ENCODE measurements around the gene CYP11A1. TPM values are rescaled to one million over a fixed set of nuclear protein-coding genes. Genes with fewer than 3 reads are reported as not detected.

The CYP11A1 gene
- total RNA-seq, 3 donors from 2014 or later = 1.1 to 4.6 (median 1.3) TPM

- no peak for TF ChIP-seq POLR2AphosphoS5 (IDR thresholded peaks at IDR 0.05)
- no peak for TF ChIP-seq POLR2A (IDR thresholded peaks at IDR 0.05)
- no peak for TF ChIP-seq CTCF (IDR thresholded peaks at IDR 0.05)
- no peak overlapping the region for H3K27ac ChIP-seq
- no peak for DNase-seq (ENCODE audit: low spot score in 2 of 2)
- no peaks in the 10 kb centered on the region for H3K36me3 ChIP-seq
- no peaks in the 10 kb centered on the region for H3K27me3 ChIP-seq
- no peaks in the 10 kb centered on the region for H3K9me3 ChIP-seq
- no peaks in the 10 kb centered on the region for H3K4me1 ChIP-seq
- intact Hi-C loops (cut with DNase I; ENCODE audit: low total_unique reads) = loop anchor here (10.0 kb wide), 1 partner anchor 1829 kb away; no protein-coding TSS in a partner anchor
- no peak overlapping the region for H3K4me3 ChIP-seq
Measured at GRCh38 chr15:74335396-74335795, 32.0 kb downstream of the CYP11A1 start.

GRCh38 chr15:74334127-74334526, 33.3 kb downstream of the CYP11A1 start:
- no peak for DNase-seq (ENCODE audit: low spot score in 2 of 2)
- Histone ChIP-seq H3K9me3 (no peaks in the 10 kb centered on the region), H3K36me3 (no peaks in the 10 kb centered on the region), H3K4me1 (no peaks in the 10 kb centered on the region), H3K27ac (no peak overlapping the region), H3K4me3 (no peak overlapping the region), H3K27me3 (no peaks in the 10 kb centered on the region)
- intact Hi-C loops (cut with DNase I; ENCODE audit: low total_unique reads) = loop anchor here (10.0 kb wide), 1 partner anchor 1831 kb away; no protein-coding TSS in a partner anchor
- TF ChIP-seq POLR2AphosphoS5 (IDR thresholded peaks at IDR 0.05) (no peak), POLR2A (IDR thresholded peaks at IDR 0.05) (no peak), CTCF (IDR thresholded peaks at IDR 0.05) (no peak)

- no peaks in the 10 kb centered on the region for H3K4me1 ChIP-seq
- no peaks in the 10 kb centered on the region for H3K9me3 ChIP-seq
- no peak for TF ChIP-seq POLR2A (IDR thresholded peaks at IDR 0.05)
- TF ChIP-seq POLR2AphosphoS5 (IDR thresholded peaks at IDR 0.05) = no peak
- TF ChIP-seq CTCF (IDR thresholded peaks at IDR 0.05) = no peak
Measured at GRCh38 chr15:74333662-74334061, 33.8 kb downstream of the CYP11A1 start.

GRCh38 chr15:74333093-74333492, 34.4 kb downstream of the CYP11A1 start:
- Histone ChIP-seq H3K36me3 (no peaks in the 10 kb centered on the region), H3K4me1 (no peaks in the 10 kb centered on the region), H3K27me3 (no peaks in the 10 kb centered on the region), H3K4me3 (no peak overlapping the region), H3K9me3 (no peaks in the 10 kb centered on the region), H3K27ac (no peak overlapping the region)
- intact Hi-C loops (cut with DNase I; ENCODE audit: low total_unique reads) = loop anchor here (10.0 kb wide), 1 partner anchor 1832 kb away; no protein-coding TSS in a partner anchor
- TF ChIP-seq POLR2A (IDR thresholded peaks at IDR 0.05) (no peak), POLR2AphosphoS5 (IDR thresholded peaks at IDR 0.05) (no peak), CTCF (IDR thresholded peaks at IDR 0.05) (no peak)
- DNase-seq (ENCODE audit: low spot score in 2 of 2) = no peak

More at GRCh38 chr15:74333662-74334061, 33.8 kb downstream of the CYP11A1 start:
- Histone ChIP-seq H3K27me3 (no peaks in the 10 kb centered on the region), H3K4me3 (no peak overlapping the region), H3K27ac (no peak overlapping the region), H3K36me3 (no peaks in the 10 kb centered on the region)
- no peak for DNase-seq (ENCODE audit: low spot score in 2 of 2)
- intact Hi-C loops (cut with DNase I; ENCODE audit: low total_unique reads) = loop anchor here (10.0 kb wide), 1 partner anchor 1831 kb away; no protein-coding TSS in a partner anchor

- TF ChIP-seq POLR2A (IDR thresholded peaks at IDR 0.05) (no peak), CTCF (IDR thresholded peaks at IDR 0.05) (no peak), POLR2AphosphoS5 (IDR thresholded peaks at IDR 0.05) (no peak)
- no peak for DNase-seq (ENCODE audit: low spot score in 2 of 2)
- Histone ChIP-seq H3K27me3 (no peaks in the 10 kb centered on the region), H3K9me3 (no peaks in the 10 kb centered on the region), H3K4me1 (no peaks in the 10 kb centered on the region), H3K36me3 (no peaks in the 10 kb centered on the region), H3K4me3 (no peak overlapping the region), H3K27ac (no peak overlapping the region)
- intact Hi-C loops (cut with DNase I; ENCODE audit: low total_unique reads) = loop anchor here (10.0 kb wide), 1 partner anchor 1832 kb away; no protein-coding TSS in a partner anchor
Measured at GRCh38 chr15:74332611-74333010, 34.8 kb downstream of the CYP11A1 start.

All from breast epithelium (tissue), 4 donors.